ENCODE measurements around the gene BTN2A1. TPM values are rescaled to one million over a fixed set of nuclear protein-coding genes. Genes with fewer than 3 reads are reported as not detected.

The BTN2A1 gene
- polyA plus RNA-seq, 1 experiment: 34.7 TPM

GRCh38 chr6:26441977-26442376 lies 15.8 kb upstream of the BTN2A1 start:
- DNase-seq (ENCODE audit: low read depth): no peak
- Histone ChIP-seq H3K36me3 (ENCODE audit: control insufficient read depth, insufficient read depth, low read length) (peaks cover 1% of the 10 kb centered on the region; the same call in 1 of the 2 replicates), H3K27me3 (ENCODE audit: control insufficient read depth, insufficient read depth, low read length) (no peaks in the 10 kb centered on the region; the same call in 1 of the 2 replicates), H3K4me3 (ENCODE audit: low read depth, low read length) (no peak overlapping the region)
- TF ChIP-seq, protein P1, sequence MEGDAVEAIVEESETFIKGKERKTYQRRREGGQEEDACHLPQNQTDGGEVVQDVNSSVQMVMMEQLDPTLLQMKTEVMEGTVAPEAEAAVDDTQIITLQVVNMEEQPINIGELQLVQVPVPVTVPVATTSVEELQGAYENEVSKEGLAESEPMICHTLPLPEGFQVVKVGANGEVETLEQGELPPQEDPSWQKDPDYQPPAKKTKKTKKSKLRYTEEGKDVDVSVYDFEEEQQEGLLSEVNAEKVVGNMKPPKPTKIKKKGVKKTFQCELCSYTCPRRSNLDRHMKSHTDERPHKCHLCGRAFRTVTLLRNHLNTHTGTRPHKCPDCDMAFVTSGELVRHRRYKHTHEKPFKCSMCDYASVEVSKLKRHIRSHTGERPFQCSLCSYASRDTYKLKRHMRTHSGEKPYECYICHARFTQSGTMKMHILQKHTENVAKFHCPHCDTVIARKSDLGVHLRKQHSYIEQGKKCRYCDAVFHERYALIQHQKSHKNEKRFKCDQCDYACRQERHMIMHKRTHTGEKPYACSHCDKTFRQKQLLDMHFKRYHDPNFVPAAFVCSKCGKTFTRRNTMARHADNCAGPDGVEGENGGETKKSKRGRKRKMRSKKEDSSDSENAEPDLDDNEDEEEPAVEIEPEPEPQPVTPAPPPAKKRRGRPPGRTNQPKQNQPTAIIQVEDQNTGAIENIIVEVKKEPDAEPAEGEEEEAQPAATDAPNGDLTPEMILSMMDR (IDR thresholded peaks at IDR 0.05; ENCODE audit: insufficient read depth, low read depth, low read length): no peak
- CTCF ChIA-PET: no interaction called here
- POLR2A ChIA-PET: no interaction called here

DNA sequence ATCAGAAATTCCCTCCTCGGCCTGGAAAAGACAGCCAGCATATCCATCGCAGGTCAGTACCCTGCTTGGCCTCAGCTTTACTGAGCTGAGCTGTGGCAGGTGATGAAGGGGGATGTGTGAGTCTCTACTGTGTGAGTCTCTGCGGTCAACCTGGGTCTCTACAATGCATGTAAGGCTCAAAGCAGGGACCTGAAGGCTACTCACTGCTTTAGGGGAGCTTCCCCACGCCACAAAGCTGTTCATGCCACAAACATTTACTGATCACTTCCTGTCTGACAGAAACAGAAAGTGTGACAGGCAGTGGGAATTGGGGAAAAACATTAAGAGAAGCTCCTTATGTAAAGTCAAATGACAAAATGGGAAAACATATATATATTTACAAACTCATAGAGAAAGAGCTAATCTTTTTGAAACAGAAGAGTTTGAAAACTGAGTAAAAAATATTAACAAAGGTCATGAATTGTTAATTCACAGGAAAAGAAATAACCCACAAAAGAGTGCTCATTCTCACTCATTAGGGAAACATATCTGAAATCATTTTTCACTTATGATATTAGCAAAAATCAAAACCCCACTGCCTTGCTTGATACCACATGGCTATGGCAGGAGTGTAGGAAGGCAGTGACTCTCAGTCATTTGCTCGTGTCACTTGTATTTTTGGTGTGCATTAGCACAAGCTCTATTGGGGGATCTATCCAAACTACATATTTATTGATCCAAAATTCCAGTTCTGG lies 11.7 kb upstream of the BTN2A1 start:
- Histone ChIP-seq H3K27me3 (ENCODE audit: control insufficient read depth, insufficient read depth, low read length) (no peaks in the 10 kb centered on the region; the same call in 1 of the 2 replicates), H3K36me3 (ENCODE audit: control insufficient read depth, insufficient read depth, low read length) (peaks cover 1% of the 10 kb centered on the region; the same call in 1 of the 2 replicates), H3K4me3 (ENCODE audit: low read depth, low read length) (no peak overlapping the region)
- POLR2A ChIA-PET: no interaction called here
- DNase-seq (ENCODE audit: low read depth): no peak
- CTCF ChIA-PET: interaction anchor here (0.9 to 1.4 kb wide), 2 partner anchors 12 to 104 kb away, joined by 4 to 7 read pairs; no protein-coding TSS in a partner anchor
- TF ChIP-seq, protein P1 (IDR thresholded peaks at IDR 0.05; ENCODE audit: insufficient read depth, low read depth, low read length): no peak

- Histone ChIP-seq H3K27me3 (ENCODE audit: control insufficient read depth, insufficient read depth, low read length) (no peaks in the 10 kb centered on the region; the same call in 1 of the 2 replicates), H3K4me3 (ENCODE audit: low read depth, low read length) (no peak overlapping the region), H3K36me3 (ENCODE audit: control insufficient read depth, insufficient read depth, low read length) (peaks cover 1% of the 10 kb centered on the region; the same call in 1 of the 2 replicates)
- DNase-seq (ENCODE audit: low read depth): no peak
- POLR2A ChIA-PET: no interaction called here
- TF ChIP-seq, protein P1 (IDR thresholded peaks at IDR 0.05; ENCODE audit: insufficient read depth, low read depth, low read length): no peak
- CTCF ChIA-PET: no interaction called here
Observed at GRCh38 chr6:26447257-26447656, 10.5 kb upstream of the BTN2A1 start.

DNA sequence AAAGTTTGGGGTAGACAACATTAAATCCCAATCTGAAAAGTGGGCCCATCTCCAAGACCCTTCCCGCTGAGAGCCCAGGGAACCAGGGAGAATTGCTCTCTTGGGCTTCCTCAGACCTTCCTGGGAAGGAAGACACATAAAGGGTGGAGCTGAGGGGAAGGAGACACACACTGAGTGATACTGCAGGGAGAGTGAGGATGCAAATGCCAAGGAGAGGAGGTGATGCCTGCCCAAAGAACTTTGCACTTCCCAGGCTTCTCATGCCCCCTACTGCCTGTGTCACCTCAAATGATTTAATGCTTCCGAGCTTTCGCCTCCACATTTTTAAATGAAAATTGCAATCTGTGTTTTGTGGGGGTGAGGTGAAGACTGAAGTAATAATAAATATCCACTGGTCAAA lies 7.5 kb upstream of the BTN2A1 start:
- TF ChIP-seq, protein P1 (IDR thresholded peaks at IDR 0.05; ENCODE audit: insufficient read depth, low read depth, low read length): no peak
- no peak overlapping the region for H3K4me3 ChIP-seq (ENCODE audit: low read depth, low read length)
- no peak for DNase-seq (ENCODE audit: low read depth)
- H3K27me3 ChIP-seq (ENCODE audit: control insufficient read depth, insufficient read depth, low read length): no peaks in the 10 kb centered on the region; the same call in 1 of the 2 replicates
- POLR2A ChIA-PET: no interaction called here
- peaks cover 1% of the 10 kb centered on the region; the same call in 1 of the 2 replicates for H3K36me3 ChIP-seq (ENCODE audit: control insufficient read depth, insufficient read depth, low read length)
- CTCF ChIA-PET: interaction anchor here (0.6 kb wide), 1 partner anchor 1815 kb away, joined by 3 read pairs; no protein-coding TSS in a partner anchor

- ChIA-PET CTCF (no interaction called here), POLR2A (no interaction called here)
- H3K27me3 ChIP-seq (ENCODE audit: control insufficient read depth, insufficient read depth, low read length): no peaks in the 10 kb centered on the region
- TF ChIP-seq, protein P1 (IDR thresholded peaks at IDR 0.05; ENCODE audit: insufficient read depth, low read depth, low read length): no peak
- no peak for DNase-seq (ENCODE audit: low read depth)
- no peak overlapping the region for H3K4me3 ChIP-seq (ENCODE audit: low read depth, low read length)
- no peaks in the 10 kb centered on the region for H3K36me3 ChIP-seq (ENCODE audit: control insufficient read depth, insufficient read depth, low read length)
Observed at GRCh38 chr6:26452631-26453235, 5.0 kb upstream of the BTN2A1 start.

Data from BJ (cell line).